Coronary artery (tissue), 2 donors: ENCODE measurements around the gene MAP3K4.

Experiments used
- DNase-seq: peaks from one replicate; pipeline ENCODE4 v3.0.0-alpha.2; 2017; ENCODE audit warnings: low spot score
- H3K27ac ChIP-seq, 2 donors: fragments of 200-600 bp; sonication (generic); one replicate each; pipeline ENCODE4 v1.5.1; 2016 to 2019
- H3K4me3 ChIP-seq: fragments of 200-600 bp; sonication (generic); 2 replicates; pipeline ENCODE4 v1.5.1; 2016; ENCODE audit warnings: mild to moderate bottlenecking, moderate library complexity
- CTCF ChIP-seq: fragments of 200-600 bp; sonication (generic); IDR thresholded peaks from one replicate; pipeline ENCODE4 v1.5.1; 2019; ENCODE audit warnings: antibody characterized with exemption

MAP3K4 gene

GRCh38 chr6:160991406-160992060, at the start of gene MAP3K4:
Gene MAP3K4, plus strand, starts transcription at chr6:160991769. Its CDS starts 163 bp downstream, at chr6:160991932.
- DNase-seq, result peak; percentile 88
- no peak for TF ChIP-seq CTCF
- H3K4me3 ChIP-seq, result peak within 1 kb of the TSS; percentile 88
- peak within 1 kb of the TSS; percentile 96 to 98 for H3K27ac ChIP-seq

GRCh38 chr6:160943997-160944396, 47.6 kb upstream of the MAP3K4 start:
- H3K27ac ChIP-seq, result no peak overlapping the region
- no peak for DNase-seq
- H3K4me3 ChIP-seq, result no peak overlapping the region
- TF ChIP-seq CTCF, result no peak

GRCh38 chr6:160945516-160946177, 45.9 kb upstream of the MAP3K4 start:
- TF ChIP-seq CTCF, result no peak
- Histone ChIP-seq H3K27ac (no peak overlapping the region), H3K4me3 (no peak overlapping the region)
- DNase-seq, result no peak

- DNase-seq, result no peak
- H3K4me3 ChIP-seq, result no peak overlapping the region
- peak overlapping the region; percentile 56 to 57 for H3K27ac ChIP-seq
- TF ChIP-seq CTCF, result no peak
Observed at GRCh38 chr6:160949531-160949930, 42.0 kb upstream of the MAP3K4 start.

GRCh38 chr6:160950507-160950906, 41.1 kb upstream of the MAP3K4 start:
- Histone ChIP-seq H3K27ac (peak overlapping the region; percentile 56 to 57), H3K4me3 (peak overlapping the region; percentile 22)
- TF ChIP-seq CTCF, result no peak
- DNase-seq, result no peak

- DNase-seq, result no peak
- Histone ChIP-seq H3K27ac (no peak overlapping the region), H3K4me3 (no peak overlapping the region)
- no peak for TF ChIP-seq CTCF
Observed at GRCh38 chr6:160951187-160952030, 40.2 kb upstream of the MAP3K4 start.
